D721Med (cell line): ENCODE data around the gene AGAP1.

Experiments used
- DNase-seq: peaks from one replicate; pipeline ENCODE4 v3.0.0; 2011; ENCODE audit warnings: low spot score; ENCODE audit not compliant: insufficient read length
- FAIRE-seq: peaks from 2 replicates; lab custom pipeline; 2011; peaks lifted over from hg19 to GRCh38; lab: Jason Lieb, UNC
- CTCF ChIP-seq: IDR thresholded peaks from 2 replicates; pipeline ENCODE4 v1.5.1; 2012; ENCODE audit warnings: mild to moderate bottlenecking, control low read depth; ENCODE audit not compliant: insufficient read depth; ENCODE audit errors: missing control alignments

Gene AGAP1

DNA sequence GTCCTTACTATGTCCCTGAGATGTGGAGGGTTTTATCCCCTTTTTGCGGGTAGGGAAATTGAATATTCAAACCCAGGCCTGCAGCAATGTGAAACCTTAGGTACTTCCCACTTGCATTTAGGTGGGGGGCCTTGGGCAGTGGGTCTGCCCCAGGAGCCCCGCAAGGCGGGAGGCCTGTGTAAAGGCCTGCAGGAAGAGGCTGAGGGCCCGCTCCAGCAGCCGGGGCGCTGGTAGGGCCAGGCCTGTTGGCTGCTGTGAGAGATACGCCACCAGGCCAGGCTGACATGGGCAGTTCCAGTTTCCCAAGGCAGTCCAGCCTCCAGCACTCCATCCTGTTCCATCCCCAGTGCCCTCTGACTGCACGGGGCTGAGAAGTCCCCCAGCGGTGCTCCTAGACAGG lies 610.1 kb downstream of the AGAP1 start:
- FAIRE-seq: no peak
- no peak for TF ChIP-seq CTCF
- DNase-seq: no peak

DNA sequence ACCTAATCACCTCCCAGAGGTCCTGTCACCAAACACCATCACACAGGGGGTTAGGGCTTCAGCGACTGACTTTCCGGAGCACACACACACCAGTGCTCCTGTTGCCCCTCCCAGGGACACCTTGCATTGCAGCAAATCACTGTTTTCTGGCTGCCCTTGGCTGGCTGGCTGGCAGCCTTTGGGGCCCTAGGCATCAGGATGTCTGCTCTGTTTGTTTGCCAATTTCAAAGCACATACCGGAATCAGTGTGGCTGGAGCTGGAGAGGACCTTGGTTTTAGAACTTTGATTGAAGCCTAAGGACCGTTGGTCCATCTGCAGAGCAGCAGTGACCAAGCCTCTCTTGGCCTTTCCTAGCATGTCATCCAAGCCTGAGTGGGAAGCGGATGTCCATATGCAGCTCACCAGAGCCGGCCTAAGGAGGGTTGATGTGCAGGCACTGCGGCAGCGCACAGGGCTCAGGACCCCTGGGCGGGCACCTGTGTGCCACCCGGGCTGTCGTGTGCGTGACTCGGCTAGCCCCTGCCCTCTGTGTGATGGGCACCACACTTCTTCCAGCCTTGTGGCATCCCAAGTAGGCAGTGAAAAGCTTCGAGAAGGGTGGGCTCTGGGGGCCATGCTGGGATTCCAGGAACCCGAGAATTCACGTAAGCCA lies 612.2 kb downstream of the AGAP1 start:
- no peak for TF ChIP-seq CTCF
- FAIRE-seq (no peak), DNase-seq (no peak)

DNA sequence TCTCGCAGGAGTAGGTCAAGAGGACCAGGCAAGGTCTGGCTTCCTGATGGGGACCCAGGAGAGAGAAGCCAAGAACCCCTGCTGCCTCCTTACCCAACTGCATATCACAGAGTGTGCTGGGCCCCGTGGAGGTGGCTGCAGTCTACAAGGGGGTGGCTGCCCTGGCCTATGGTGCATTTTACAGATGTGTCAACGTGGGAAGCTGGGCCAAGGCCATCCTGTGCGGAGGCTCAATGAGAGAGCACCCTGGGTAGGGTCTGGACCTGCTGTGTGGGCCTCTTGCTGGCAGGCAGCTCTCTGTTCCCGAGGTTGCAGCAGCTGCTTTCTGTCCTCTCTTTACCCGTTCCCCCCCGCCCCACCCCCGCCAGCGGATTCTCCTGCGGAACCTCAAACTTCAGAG lies 612.9 kb downstream of the AGAP1 start:
- no peak for FAIRE-seq
- no peak for DNase-seq
- TF ChIP-seq CTCF: no peak

- DNase-seq (no peak), FAIRE-seq (no peak)
- no peak for TF ChIP-seq CTCF
Measured at GRCh38 chr2:236107536-236107935, 613.7 kb downstream of the AGAP1 start.

GRCh38 chr2:236107942-236108625 lies 614.2 kb downstream of the AGAP1 start:
- DNase-seq (no peak), FAIRE-seq (no peak)
- TF ChIP-seq CTCF: no peak

- no peak for TF ChIP-seq CTCF
- FAIRE-seq: no peak
- DNase-seq: no peak
Measured at GRCh38 chr2:236109061-236109460, 615.2 kb downstream of the AGAP1 start.

GRCh38 chr2:236109473-236109872 lies 615.6 kb downstream of the AGAP1 start:
- DNase-seq (no peak), FAIRE-seq (no peak)
- TF ChIP-seq CTCF: no peak
